GM18507 (cell line): ENCODE measurements around the gene XXYLT1.
"Not testable (repeated sequence)": the region's sequence is repeated elsewhere in the genome, so short reads cannot be mapped to it uniquely, and the experiment has no call there.

Experiments
- DNase-seq: peaks from one replicate; pipeline ENCODE4 v3.0.0; 2011; ENCODE audit warnings: low read depth; ENCODE audit not compliant: insufficient read length; ENCODE audit errors: extremely low spot score
- FAIRE-seq: peaks from 2 replicates; lab custom pipeline; 2011; peaks lifted over from hg19 to GRCh38; lab: Jason Lieb, UNC

Gene XXYLT1

GRCh38 chr3:195111766-195112165, 159.2 kb downstream of the XXYLT1 start:
- DNase-seq (no peak), FAIRE-seq (no peak)

- no peak for DNase-seq
- no peak for FAIRE-seq
Observed at GRCh38 chr3:195111319-195111705, 159.6 kb downstream of the XXYLT1 start.

- no peak for DNase-seq
- FAIRE-seq = no peak
Observed at GRCh38 chr3:195110647-195111318, 160.2 kb downstream of the XXYLT1 start.

- DNase-seq = no peak
- no peak for FAIRE-seq
Observed at GRCh38 chr3:195109098-195109657, 161.8 kb downstream of the XXYLT1 start.

- FAIRE-seq = no peak
Observed at GRCh38 chr3:195107593-195107992, 163.4 kb downstream of the XXYLT1 start.

GRCh38 chr3:195107031-195107430, 163.9 kb downstream of the XXYLT1 start:
- DNase-seq, FAIRE-seq: not testable (repeated sequence)

More at GRCh38 chr3:195107593-195107992, 163.4 kb downstream of the XXYLT1 start:
- no peak for DNase-seq

- FAIRE-seq (peak; percentile 50), DNase-seq (peak; percentile 63)
Observed at GRCh38 chr3:195106418-195106906, 164.5 kb downstream of the XXYLT1 start.

- no peak for DNase-seq
- FAIRE-seq = peak; percentile 49
Observed at GRCh38 chr3:195105841-195106417, 165.0 kb downstream of the XXYLT1 start.

- DNase-seq = no peak
- FAIRE-seq = no peak
Observed at GRCh38 chr3:195105389-195105788, 165.6 kb downstream of the XXYLT1 start.

- FAIRE-seq (no peak), DNase-seq (no peak)
Observed at GRCh38 chr3:195104340-195104739, 166.6 kb downstream of the XXYLT1 start.

- FAIRE-seq = no peak
Observed at GRCh38 chr3:195103623-195104022, 167.3 kb downstream of the XXYLT1 start.

GRCh38 chr3:195102609-195103467, 168.1 kb downstream of the XXYLT1 start:
- FAIRE-seq (no peak), DNase-seq (no peak)

More at GRCh38 chr3:195103623-195104022, 167.3 kb downstream of the XXYLT1 start:
- DNase-seq = no peak

GRCh38 chr3:195101927-195102608, 168.9 kb downstream of the XXYLT1 start:
- DNase-seq = no peak

GRCh38 chr3:195101001-195101583, 169.9 kb downstream of the XXYLT1 start:
- no peak for DNase-seq

More at GRCh38 chr3:195101927-195102608, 168.9 kb downstream of the XXYLT1 start:
- FAIRE-seq = no peak

GRCh38 chr3:195099951-195100785, 170.8 kb downstream of the XXYLT1 start:
- FAIRE-seq (no peak), DNase-seq (no peak)

More at GRCh38 chr3:195101001-195101583, 169.9 kb downstream of the XXYLT1 start:
- no peak for FAIRE-seq

GRCh38 chr3:195098741-195099525, 172.0 kb downstream of the XXYLT1 start:
- FAIRE-seq (no peak), DNase-seq (no peak)
